Testis (tissue), 3 donors: ENCODE data around the gene PROC. TPM values are rescaled to one million over a fixed set of nuclear protein-coding genes. Genes with fewer than 3 reads are reported as not detected.
"Not testable (repeated sequence)": the region's sequence is repeated elsewhere in the genome, so short reads cannot be mapped to it uniquely, and the experiment has no call there.

Source experiments
- DNase-seq: peaks from one replicate; pipeline ENCODE4 v3.0.0-alpha.2; 2019
- H3K27ac ChIP-seq, 2 donors: fragments of 200-600 bp; sonication (generic); one replicate each; pipeline ENCODE4 v1.5.1; 2019
- H3K27me3 ChIP-seq: fragments of 200-600 bp; sonication (generic); one replicate; pipeline ENCODE4 v1.5.1; 2019
- H3K36me3 ChIP-seq: fragments of 200-600 bp; sonication (generic); one replicate; pipeline ENCODE4 v1.5.1; 2017; ENCODE audit warnings: low read depth; ENCODE audit errors: missing control alignments
- H3K4me1 ChIP-seq: fragments of 200-600 bp; sonication (generic); one replicate; pipeline ENCODE4 v1.5.1; 2019
- H3K4me3 ChIP-seq, 2 donors: fragments of 200-600 bp; sonication (generic); one replicate each; pipeline ENCODE4 v1.5.1; 2017 to 2019
- H3K9me3 ChIP-seq: fragments of 200-600 bp; sonication (generic); one replicate; pipeline ENCODE4 v1.5.1; 2017
- CTCF ChIP-seq, 3 experiments: fragments of 450-650 bp in 2 of 3; fragments of 200-600 bp in 1 of 3; sonication (generic) in 1 of 3; IDR thresholded peaks; one replicate each; pipeline ENCODE4 v1.5.1; 2016 to 2019; ENCODE audit warnings: antibody characterized with exemption in 3 of 3, mild to moderate bottlenecking in 2 of 3, moderate library complexity in 1 of 3
- POLR2A ChIP-seq: fragments of 450-650 bp; IDR thresholded peaks from one replicate; pipeline ENCODE4 v1.6.1; 2017; ENCODE audit warnings: antibody characterized with exemption, mild to moderate bottlenecking, moderate library complexity
- WGBS, 2 donors: methylation state at CpG; one replicate each; pipeline ENCODE4 v1.1.5; 2018; 5-methylcytosine and 5-hydroxymethylcytosine counted together
- intact Hi-C: fragments of 100-400 bp; cut with DNase I; formaldehyde crosslinking; loops from one replicate; pipeline ENCODE4 v1.15.1; 2023; ENCODE audit warnings: low total_unique reads
- polyA plus RNA-seq: library from polyadenylated mRNA; stranded (reverse); fragments of 350-450 nt; fragmentation: Illumina TruSeq; extraction: RNeasy Lipid Tissue Mini Kit (QIAGEN cat#74804); gene quantifications from one replicate; pipeline ENCODE4 v1.2.3, GENCODE V29; 2014; ENCODE audit warnings: low read depth, low replicate concordance; ENCODE audit not compliant: insufficient read depth
- total RNA-seq, 2 donors: library from RNA; depleted of rRNA; stranded (reverse); fragments of >200 nt; gene quantifications; one replicate each; pipeline ENCODE4 v1.2.3, GENCODE V29; 2016

The PROC gene
- total and polyA plus RNA-seq, 3 donors from 2014 or later, result 0.63 TPM; not detected in 2

- H3K36me3 ChIP-seq, result no peaks in the 10 kb centered on the region
- TF ChIP-seq POLR2A, result no peak
- TF ChIP-seq CTCF (IDR thresholded peaks at IDR 0.05), result no peak
- H3K27ac ChIP-seq, result peak overlapping the region; percentile 84 to 95
- peaks cover 5% of the 10 kb centered on the region for H3K4me1 ChIP-seq
- no peak for DNase-seq
- H3K4me3 ChIP-seq, result peak overlapping the region; percentile 55 to 60
- H3K27me3 ChIP-seq, result no peaks in the 10 kb centered on the region
- H3K9me3 ChIP-seq, result no peaks in the 10 kb centered on the region
- intact Hi-C loops, result no loop called here
- 54 to 67% methylated on average over 10 of the region's 10 CpGs for WGBS, 2 donors
These were observed 9.5 kb upstream of the PROC start for GRCh38 chr2:127408807-127409099.

- intact Hi-C loops, H3K4me3 ChIP-seq, H3K4me1 ChIP-seq, H3K9me3 ChIP-seq, H3K27me3 ChIP-seq, H3K36me3 ChIP-seq, DNase-seq: not testable (repeated sequence)
- WGBS, 2 donors, result 92 to 97% methylated on average over 8 of the region's 8 CpGs
- H3K27ac ChIP-seq, result peak overlapping the region in 1 of 2 donors; percentile 12
These were observed 8.5 kb upstream of the PROC start for GRCh38 chr2:127409716-127410115.

- Histone ChIP-seq H3K27ac (peak overlapping the region; percentile 25 to 47), H3K4me3 (no peak overlapping the region), H3K27me3 (no peaks in the 10 kb centered on the region), H3K4me1 (peaks cover 19% of the 10 kb centered on the region), H3K9me3 (no peaks in the 10 kb centered on the region), H3K36me3 (no peaks in the 10 kb centered on the region)
- WGBS, 2 donors, result 37 to 40% methylated on average over 6 of the region's 6 CpGs
- intact Hi-C loops, result no loop called here
- peak; percentile 32 for DNase-seq
- TF ChIP-seq CTCF (IDR thresholded peaks at IDR 0.05), result no peak
- TF ChIP-seq POLR2A, result no peak
These were observed 7.2 kb upstream of the PROC start for GRCh38 chr2:127410871-127411652.

GRCh38 chr2:127411653-127412369 lies 6.4 kb upstream of the PROC start:
- Histone ChIP-seq H3K36me3 (no peaks in the 10 kb centered on the region), H3K4me3 (no peak overlapping the region), H3K27ac (peak overlapping the region in 1 of 2 donors; percentile 47), H3K9me3 (no peaks in the 10 kb centered on the region), H3K4me1 (peaks cover 22% of the 10 kb centered on the region), H3K27me3 (no peaks in the 10 kb centered on the region)
- TF ChIP-seq CTCF (IDR thresholded peaks at IDR 0.05) (no peak), POLR2A (no peak)
- 74 to 82% methylated on average over 12 of the region's 12 CpGs for WGBS, 2 donors
- intact Hi-C loops, result no loop called here
- DNase-seq, result peak; percentile 30

GRCh38 chr2:127413200-127413599 lies 5.0 kb upstream of the PROC start:
- Histone ChIP-seq H3K27ac (no peak overlapping the region), H3K4me1 (peaks cover 17% of the 10 kb centered on the region), H3K36me3 (no peaks in the 10 kb centered on the region), H3K9me3 (no peaks in the 10 kb centered on the region), H3K4me3 (no peak overlapping the region), H3K27me3 (no peaks in the 10 kb centered on the region)
- intact Hi-C loops, result no loop called here
- DNase-seq, result no peak
- no peak for TF ChIP-seq POLR2A
- no peak for TF ChIP-seq CTCF (IDR thresholded peaks at IDR 0.05)
- 76 to 82% methylated on average over 3 of the region's 3 CpGs for WGBS, 2 donors
